ENCODE results near the gene ASPHD2.

The ASPHD2 gene

GRCh38 chr22:26428515-26429457 is at the start of gene ASPHD2:
TSS of gene ASPHD2 (plus strand) at chr22:26429260. CDS start at chr22:26433616, 4,356 bp downstream.
- CTCF ChIA-PET: interaction anchor here (1.2 to 2.7 kb wide), 2 partner anchors 32 to 237 kb away, joined by 4 to 13 read pairs; no protein-coding TSS in a partner anchor
- DNase-seq: peak; percentile 84
- H3K36me3 Mint-ChIP-seq: peaks cover 6% of the 10 kb centered on the region
- H3K4me1 Mint-ChIP-seq: peaks cover 54% of the 10 kb centered on the region
- peak within 1 kb of the TSS; percentile 85 for H3K4me3 Mint-ChIP-seq
- peaks cover 22% of the 10 kb centered on the region for H3K27me3 Mint-ChIP-seq
- H3K9me3 Mint-ChIP-seq: no peaks in the 10 kb centered on the region
- peak within 1 kb of the TSS; percentile 95 for H3K27ac Mint-ChIP-seq

- Mint-ChIP-seq H3K36me3 (no peaks in the 10 kb centered on the region), H3K27ac (no peak overlapping the region), H3K4me3 (no peak overlapping the region), H3K9me3 (no peaks in the 10 kb centered on the region), H3K4me1 (peaks cover 5% of the 10 kb centered on the region), H3K27me3 (peaks cover 77% of the 10 kb centered on the region)
- DNase-seq: no peak
- CTCF ChIA-PET: interaction anchor here (1.3 to 2.2 kb wide), 4 partner anchors 11 to 81 kb away, joined by 3 to 9 read pairs (median 6); no protein-coding TSS in a partner anchor
Measured at GRCh38 chr22:26380072-26380830, 48.8 kb upstream of the ASPHD2 start.

GRCh38 chr22:26382782-26383181 is 46.3 kb upstream of the ASPHD2 start:
- CTCF ChIA-PET: interaction anchor here (2.7 kb wide), 1 partner anchor 16 kb away, joined by 19 read pairs; no protein-coding TSS in a partner anchor
- no peaks in the 10 kb centered on the region for H3K9me3 Mint-ChIP-seq
- H3K27ac Mint-ChIP-seq: no peak overlapping the region
- H3K36me3 Mint-ChIP-seq: no peaks in the 10 kb centered on the region
- no peaks in the 10 kb centered on the region for H3K4me1 Mint-ChIP-seq
- H3K4me3 Mint-ChIP-seq: no peak overlapping the region
- no peak for DNase-seq
- H3K27me3 Mint-ChIP-seq: peaks cover 74% of the 10 kb centered on the region

- no peak overlapping the region for H3K27ac Mint-ChIP-seq
- H3K36me3 Mint-ChIP-seq: no peaks in the 10 kb centered on the region
- no peak overlapping the region for H3K4me3 Mint-ChIP-seq
- no peaks in the 10 kb centered on the region for H3K4me1 Mint-ChIP-seq
- CTCF ChIA-PET: interaction anchor here (2.7 kb wide), 1 partner anchor 17 kb away, joined by 19 read pairs; no protein-coding TSS in a partner anchor
- peaks cover 68% of the 10 kb centered on the region for H3K27me3 Mint-ChIP-seq
- H3K9me3 Mint-ChIP-seq: no peaks in the 10 kb centered on the region
- DNase-seq: no peak
Measured at GRCh38 chr22:26383968-26384556, 45.0 kb upstream of the ASPHD2 start.

GRCh38 chr22:26385164-26385563 is 43.9 kb upstream of the ASPHD2 start:
- DNase-seq: no peak
- Mint-ChIP-seq H3K36me3 (no peaks in the 10 kb centered on the region), H3K9me3 (no peaks in the 10 kb centered on the region), H3K4me3 (no peak overlapping the region), H3K4me1 (no peaks in the 10 kb centered on the region), H3K27me3 (peaks cover 63% of the 10 kb centered on the region), H3K27ac (no peak overlapping the region)
- CTCF ChIA-PET: no interaction called here

GRCh38 chr22:26389125-26389524 is 39.9 kb upstream of the ASPHD2 start:
- Mint-ChIP-seq H3K9me3 (no peaks in the 10 kb centered on the region), H3K4me3 (no peak overlapping the region), H3K27me3 (peaks cover 42% of the 10 kb centered on the region), H3K27ac (no peak overlapping the region), H3K4me1 (no peaks in the 10 kb centered on the region), H3K36me3 (no peaks in the 10 kb centered on the region)
- DNase-seq: no peak
- CTCF ChIA-PET: no interaction called here

- Mint-ChIP-seq H3K4me1 (no peaks in the 10 kb centered on the region), H3K27me3 (peaks cover 39% of the 10 kb centered on the region), H3K9me3 (no peaks in the 10 kb centered on the region), H3K36me3 (no peaks in the 10 kb centered on the region), H3K27ac (no peak overlapping the region), H3K4me3 (no peak overlapping the region)
- no peak for DNase-seq
- CTCF ChIA-PET: interaction anchor here (1.2 kb wide), 1 partner anchor 70 kb away, joined by 3 read pairs; no protein-coding TSS in a partner anchor
Measured at GRCh38 chr22:26391091-26391490, 38.0 kb upstream of the ASPHD2 start.

GRCh38 chr22:26391623-26392022 is 37.4 kb upstream of the ASPHD2 start:
- Mint-ChIP-seq H3K36me3 (no peaks in the 10 kb centered on the region), H3K27ac (no peak overlapping the region), H3K4me1 (no peaks in the 10 kb centered on the region), H3K4me3 (no peak overlapping the region), H3K9me3 (no peaks in the 10 kb centered on the region), H3K27me3 (peaks cover 37% of the 10 kb centered on the region)
- no peak for DNase-seq
- CTCF ChIA-PET: interaction anchor here (1.2 kb wide), 1 partner anchor 69 kb away, joined by 3 read pairs; no protein-coding TSS in a partner anchor

GRCh38 chr22:26393929-26394328 is 35.1 kb upstream of the ASPHD2 start:
- CTCF ChIA-PET: no interaction called here
- peaks cover 24% of the 10 kb centered on the region for H3K27me3 Mint-ChIP-seq
- no peaks in the 10 kb centered on the region for H3K4me1 Mint-ChIP-seq
- H3K36me3 Mint-ChIP-seq: no peaks in the 10 kb centered on the region
- no peak for DNase-seq
- H3K27ac Mint-ChIP-seq: no peak overlapping the region
- H3K9me3 Mint-ChIP-seq: no peaks in the 10 kb centered on the region
- H3K4me3 Mint-ChIP-seq: no peak overlapping the region

- Mint-ChIP-seq H3K4me3 (no peak overlapping the region), H3K4me1 (no peaks in the 10 kb centered on the region), H3K27me3 (peaks cover 20% of the 10 kb centered on the region), H3K36me3 (no peaks in the 10 kb centered on the region), H3K9me3 (no peaks in the 10 kb centered on the region), H3K27ac (no peak overlapping the region)
- CTCF ChIA-PET: interaction anchor here (0.7 to 7.4 kb wide), 4 partner anchors 10 to 67 kb away, joined by 3 to 59 read pairs (median 6); no protein-coding TSS in a partner anchor
- no peak for DNase-seq
Measured at GRCh38 chr22:26394777-26395176, 34.3 kb upstream of the ASPHD2 start.

- Mint-ChIP-seq H3K4me1 (no peaks in the 10 kb centered on the region), H3K36me3 (no peaks in the 10 kb centered on the region), H3K4me3 (no peak overlapping the region), H3K9me3 (no peaks in the 10 kb centered on the region), H3K27ac (no peak overlapping the region), H3K27me3 (peaks cover 20% of the 10 kb centered on the region)
- no peak for DNase-seq
- CTCF ChIA-PET: interaction anchor here (2.2 to 7.4 kb wide), 2 partner anchors 9 to 66 kb away, joined by 7 to 59 read pairs; no protein-coding TSS in a partner anchor
Measured at GRCh38 chr22:26395926-26396325, 33.1 kb upstream of the ASPHD2 start.

- no peak overlapping the region for H3K4me3 Mint-ChIP-seq
- H3K9me3 Mint-ChIP-seq: no peaks in the 10 kb centered on the region
- peaks cover 29% of the 10 kb centered on the region for H3K27me3 Mint-ChIP-seq
- CTCF ChIA-PET: interaction anchor here (0.6 to 7.4 kb wide), 4 partner anchors 33 to 105 kb away, joined by 3 to 59 read pairs (median 8); no protein-coding TSS in a partner anchor
- peak; percentile 77 for DNase-seq
- H3K4me1 Mint-ChIP-seq: peaks cover 4% of the 10 kb centered on the region
- H3K27ac Mint-ChIP-seq: no peak overlapping the region
- no peaks in the 10 kb centered on the region for H3K36me3 Mint-ChIP-seq
Measured at GRCh38 chr22:26398741-26399153, 30.3 kb upstream of the ASPHD2 start.

- H3K4me3 Mint-ChIP-seq: no peak overlapping the region
- CTCF ChIA-PET: interaction anchor here (0.9 to 7.4 kb wide), 4 partner anchors 23 to 104 kb away, joined by 3 to 59 read pairs (median 8); no protein-coding TSS in a partner anchor
- no peak overlapping the region for H3K27ac Mint-ChIP-seq
- no peaks in the 10 kb centered on the region for H3K9me3 Mint-ChIP-seq
- peaks cover 33% of the 10 kb centered on the region for H3K27me3 Mint-ChIP-seq
- DNase-seq: no peak
- peaks cover 6% of the 10 kb centered on the region for H3K4me1 Mint-ChIP-seq
- no peaks in the 10 kb centered on the region for H3K36me3 Mint-ChIP-seq
Measured at GRCh38 chr22:26399289-26399688, 29.8 kb upstream of the ASPHD2 start.

Data from activated naive CD4-positive, alpha-beta T cell treated with anti-CD3 and anti-CD28 coated beads, Interleukin-2, amount 10 ng/mL, durations not matched to agents 7 days and 5 days (primary cell).